Trophoblast cell (in vitro differentiated cells and primary cell): Measurements from ENCODE around the gene PRKD1.

ENCODE experiments used
- DNase-seq, 2 donors: peaks; one replicate each; pipeline ENCODE4 v3.0.0-alpha.2; 2016
- H2AFZ ChIP-seq: 2 replicates; pipeline ENCODE4 v1.6.1; 2013; ENCODE audit warnings: low read length, moderate library complexity, mild to moderate bottlenecking; ENCODE audit not compliant: insufficient read depth, poor library complexity
- H2AK5ac ChIP-seq: 2 replicates; pipeline ENCODE4 v1.6.1; 2013; ENCODE audit warnings: mild to moderate bottlenecking, low read length
- H2BK120ac ChIP-seq: 2 replicates; pipeline ENCODE4 v1.6.1; 2013; ENCODE audit warnings: low read length, mild to moderate bottlenecking, moderate library complexity; ENCODE audit not compliant: insufficient read depth, poor library complexity
- H2BK12ac ChIP-seq: 2 replicates; pipeline ENCODE4 v1.6.1; 2013; ENCODE audit warnings: mild to moderate bottlenecking, low read length, moderate library complexity
- H2BK5ac ChIP-seq: 2 replicates; pipeline ENCODE4 v1.6.1; 2013; ENCODE audit warnings: low read length, low read depth, moderate library complexity, mild to moderate bottlenecking; ENCODE audit not compliant: poor library complexity
- H3K14ac ChIP-seq: 2 replicates; pipeline ENCODE4 v1.6.1; 2013; ENCODE audit warnings: mild to moderate bottlenecking, low read length
- H3K18ac ChIP-seq: 2 replicates; pipeline ENCODE4 v1.6.1; 2013; ENCODE audit warnings: mild to moderate bottlenecking, low read length
- H3K23ac ChIP-seq: 2 replicates; pipeline ENCODE4 v1.6.1; 2013; ENCODE audit warnings: low read length
- H3K27ac ChIP-seq: 2 replicates; pipeline ENCODE4 v1.5.1; 2013; ENCODE audit warnings: low read depth, mild to moderate bottlenecking, inconsistent platforms, low read length, moderate library complexity
- H3K27me3 ChIP-seq: 2 replicates; pipeline ENCODE4 v1.6.1; 2013; ENCODE audit warnings: inconsistent platforms, mild to moderate bottlenecking, low read length, moderate library complexity; ENCODE audit not compliant: insufficient read depth
- H3K36me3 ChIP-seq, 2 experiments: 1 replicate in 1 of 2; 2 replicates in 1 of 2; pipeline ENCODE4 v1.6.1; 2013; ENCODE audit warnings: low read length in 2 of 2, mild to moderate bottlenecking in 2 of 2, moderate library complexity in 1 of 2; ENCODE audit not compliant: insufficient read depth in 2 of 2, control insufficient read depth in 1 of 2
- H3K4ac ChIP-seq: 2 replicates; pipeline ENCODE4 v1.6.1; 2013; ENCODE audit warnings: low read depth, mild to moderate bottlenecking, low read length, moderate library complexity
- H3K4me1 ChIP-seq, 2 experiments: 1 replicate in 1 of 2; 2 replicates in 1 of 2; pipeline ENCODE4 v1.6.1; 2013; ENCODE audit warnings: low read length in 2 of 2, mild to moderate bottlenecking in 2 of 2, moderate library complexity in 1 of 2; ENCODE audit not compliant: insufficient read depth in 2 of 2, control insufficient read depth in 1 of 2
- H3K4me2 ChIP-seq: 2 replicates; pipeline ENCODE4 v1.6.1; 2013; ENCODE audit warnings: inconsistent platforms, mild to moderate bottlenecking, low read length, moderate library complexity
- H3K4me3 ChIP-seq: 2 replicates; pipeline ENCODE4 v1.5.1; 2013; ENCODE audit warnings: mild to moderate bottlenecking, low read depth, low read length, inconsistent platforms
- H3K79me1 ChIP-seq: one replicate; pipeline ENCODE4 v1.6.1; 2013; ENCODE audit warnings: low read length
- H3K79me2 ChIP-seq: 2 replicates; pipeline ENCODE4 v1.6.1; 2013; ENCODE audit warnings: low read length, mild to moderate bottlenecking; ENCODE audit not compliant: control insufficient read depth, insufficient read depth, poor library complexity
- H3K9ac ChIP-seq: 2 replicates; pipeline ENCODE4 v1.6.1; 2013; ENCODE audit warnings: mild to moderate bottlenecking, low read length
- H3K9me3 ChIP-seq: 2 replicates; pipeline ENCODE4 v1.6.1; 2013; ENCODE audit warnings: low read depth, mild to moderate bottlenecking, control low read depth, inconsistent platforms, low read length; ENCODE audit not compliant: insufficient read depth
- H4K12ac ChIP-seq: 2 replicates; pipeline ENCODE4 v1.6.1; 2013; ENCODE audit warnings: low read depth, mild to moderate bottlenecking, low read length, moderate library complexity
- H4K8ac ChIP-seq: 2 replicates; pipeline ENCODE4 v1.6.1; 2013; ENCODE audit warnings: low read depth, mild to moderate bottlenecking, low read length, moderate library complexity
- H4K91ac ChIP-seq: one replicate; pipeline ENCODE4 v1.6.1; 2013; ENCODE audit warnings: low read depth, mild to moderate bottlenecking, low read length, moderate library complexity
- WGBS: extraction: QIAGEN DNeasy Blood & Tissue Kit; methylation state at CpG from one replicate; pipeline ENCODE4 v1.1.7; 2013; ENCODE audit warnings: missing lambda C conversion rate; ENCODE audit not compliant: insufficient read length, insufficient coverage; ENCODE audit errors: extremely low coverage; 5-methylcytosine and 5-hydroxymethylcytosine counted together

PRKD1 gene

DNA sequence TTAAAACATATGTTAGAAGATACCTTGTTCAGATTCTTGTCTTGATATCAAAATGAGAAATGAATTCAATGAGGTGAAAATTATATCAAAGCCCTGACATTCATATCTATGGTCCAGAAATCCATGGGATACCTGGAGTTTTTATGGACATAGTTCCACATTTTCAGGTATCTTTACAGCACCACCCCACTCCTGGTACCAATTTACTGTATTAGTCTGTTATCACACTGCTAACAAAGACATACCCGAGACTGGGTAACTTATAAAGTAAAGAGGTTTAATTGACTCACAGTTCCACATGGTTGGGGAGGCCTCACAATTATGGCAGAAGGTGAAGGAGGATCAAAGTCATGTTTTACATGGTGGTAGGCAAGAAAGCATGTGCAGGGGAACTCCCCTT lies 361.5 kb downstream of the PRKD1 start:
- no peak overlapping the region for H2AFZ ChIP-seq
- H4K91ac ChIP-seq, result no peak overlapping the region
- H3K4ac ChIP-seq, result no peak overlapping the region
- WGBS, result no CpG with 5 or more reads among the region's 1 CpG
- no peaks in the 10 kb centered on the region for H3K4me1 ChIP-seq
- no peak overlapping the region for H2BK5ac ChIP-seq
- H3K79me1 ChIP-seq, result no peaks in the 10 kb centered on the region
- H3K4me3 ChIP-seq, result no peak overlapping the region
- H3K9ac ChIP-seq, result no peak overlapping the region
- H3K4me2 ChIP-seq, result no peak overlapping the region
- no peaks in the 10 kb centered on the region for H3K79me2 ChIP-seq
- no peak overlapping the region for H2BK120ac ChIP-seq
- H4K8ac ChIP-seq, result no peak overlapping the region
- no peak overlapping the region for H4K12ac ChIP-seq
- no peaks in the 10 kb centered on the region for H3K36me3 ChIP-seq
- no peak overlapping the region for H3K14ac ChIP-seq
- no peak overlapping the region for H3K23ac ChIP-seq
- H3K27me3 ChIP-seq, result no peaks in the 10 kb centered on the region
- H2BK12ac ChIP-seq, result no peak overlapping the region
- no peak overlapping the region for H3K18ac ChIP-seq
- DNase-seq, result no peak
- no peak overlapping the region for H3K27ac ChIP-seq
- no peak overlapping the region for H2AK5ac ChIP-seq
- no peaks in the 10 kb centered on the region for H3K9me3 ChIP-seq

GRCh38 chr14:29558516-29558915 lies 369.1 kb downstream of the PRKD1 start:
- Histone ChIP-seq H3K14ac (no peak overlapping the region), H3K18ac (no peak overlapping the region), H3K4me1 (no peaks in the 10 kb centered on the region), H3K27me3 (no peaks in the 10 kb centered on the region), H3K4ac (no peak overlapping the region), H3K4me2 (no peak overlapping the region), H3K79me2 (no peaks in the 10 kb centered on the region), H4K91ac (no peak overlapping the region), H3K9me3 (no peaks in the 10 kb centered on the region), H2AK5ac (no peak overlapping the region), H3K9ac (no peak overlapping the region), H3K79me1 (no peaks in the 10 kb centered on the region), H3K36me3 (no peaks in the 10 kb centered on the region), H3K27ac (no peak overlapping the region), H4K8ac (no peak overlapping the region), H3K23ac (no peak overlapping the region), H2BK12ac (no peak overlapping the region), H2AFZ (no peak overlapping the region), H4K12ac (no peak overlapping the region), H3K4me3 (no peak overlapping the region), H2BK5ac (no peak overlapping the region), H2BK120ac (no peak overlapping the region)
- WGBS, result no CpG with 5 or more reads among the region's 4 CpGs
- DNase-seq, result no peak

GRCh38 chr14:29554335-29554734 lies 373.3 kb downstream of the PRKD1 start:
- WGBS, result no CpG with 5 or more reads among the region's 3 CpGs
- Histone ChIP-seq H2AFZ (no peak overlapping the region), H3K79me1 (no peaks in the 10 kb centered on the region), H4K8ac (no peak overlapping the region), H3K27ac (no peak overlapping the region), H2BK12ac (no peak overlapping the region), H2BK5ac (no peak overlapping the region), H4K12ac (no peak overlapping the region), H3K4ac (no peak overlapping the region), H3K14ac (no peak overlapping the region), H3K4me2 (no peak overlapping the region), H3K9me3 (no peaks in the 10 kb centered on the region), H3K18ac (no peak overlapping the region), H4K91ac (no peak overlapping the region), H3K4me3 (no peak overlapping the region), H3K27me3 (no peaks in the 10 kb centered on the region), H2BK120ac (no peak overlapping the region), H3K9ac (no peak overlapping the region), H3K23ac (no peak overlapping the region), H3K79me2 (no peaks in the 10 kb centered on the region), H3K4me1 (no peaks in the 10 kb centered on the region), H2AK5ac (no peak overlapping the region), H3K36me3 (no peaks in the 10 kb centered on the region)
- DNase-seq, result no peak

DNA sequence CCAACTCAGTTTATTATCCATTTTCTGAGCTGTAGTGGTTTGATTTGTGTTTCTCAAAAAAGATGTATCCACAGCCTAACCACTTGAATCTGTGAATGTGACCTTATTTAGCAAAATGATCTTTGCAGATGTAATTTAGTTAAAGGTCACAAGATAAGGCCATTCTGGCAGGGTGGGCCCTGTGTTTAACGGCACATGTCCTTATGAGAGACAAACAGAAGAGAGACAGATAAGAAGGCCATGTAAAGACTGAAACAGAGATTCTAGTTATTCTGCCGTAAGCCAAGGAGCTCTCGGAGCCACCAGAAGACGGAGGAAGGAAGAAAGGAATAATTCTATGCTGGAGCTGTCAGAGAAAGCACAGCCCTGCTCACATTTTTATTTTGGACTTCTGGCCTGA lies 374.2 kb downstream of the PRKD1 start:
- no peak overlapping the region for H2BK12ac ChIP-seq

More for the DNA sequence above, 374.2 kb downstream of the PRKD1 start:
- no CpG with 5 or more reads among the region's 4 CpGs for WGBS
- Histone ChIP-seq H4K8ac (no peak overlapping the region), H3K4me1 (no peaks in the 10 kb centered on the region), H3K4me3 (no peak overlapping the region), H2AK5ac (no peak overlapping the region), H3K4ac (no peak overlapping the region), H3K23ac (no peak overlapping the region), H2AFZ (no peak overlapping the region), H4K12ac (no peak overlapping the region), H3K4me2 (no peak overlapping the region), H3K79me2 (no peaks in the 10 kb centered on the region), H3K27me3 (no peaks in the 10 kb centered on the region), H3K18ac (no peak overlapping the region), H3K36me3 (no peaks in the 10 kb centered on the region), H3K27ac (no peak overlapping the region), H3K9me3 (no peaks in the 10 kb centered on the region), H3K9ac (no peak overlapping the region), H4K91ac (no peak overlapping the region), H3K79me1 (no peaks in the 10 kb centered on the region), H2BK5ac (no peak overlapping the region), H2BK120ac (no peak overlapping the region), H3K14ac (no peak overlapping the region)
- DNase-seq, result no peak
